Thoracic aorta (tissue), 2 donors: ENCODE data around the gene PPP6R3. TPM values are rescaled to one million over a fixed set of nuclear protein-coding genes. Genes with fewer than 3 reads are reported as not detected.

Source experiments
- ATAC-seq: fragments of 150-250 bp; one replicate; pipeline ENCODE4 v1.8.0; 2017; ENCODE audit warnings: low read depth; ENCODE audit not compliant: insufficient number of reproducible peaks, low FRiP score
- DNase-seq: peaks from one replicate; pipeline ENCODE4 v3.0.0-alpha.2; 2020; ENCODE audit warnings: low spot score
- H3K27ac ChIP-seq, 2 donors: fragments of 200-600 bp; sonication (generic); 1 replicate in 1 of 2; 2 replicates in 1 of 2; pipeline ENCODE4 v1.5.1; 2016; ENCODE audit warnings: mild to moderate bottlenecking in 2 of 2, moderate library complexity in 2 of 2
- H3K27me3 ChIP-seq: fragments of 200-600 bp; sonication (generic); replicated peaks from 2 replicates; pipeline ENCODE4 v1.6.0; 2016; ENCODE audit warnings: mild to moderate bottlenecking; ENCODE audit not compliant: insufficient read depth
- H3K36me3 ChIP-seq: fragments of 200-600 bp; sonication (generic); one replicate; pipeline ENCODE4 v1.5.1; 2016
- H3K4me1 ChIP-seq, 2 donors: fragments of 200-600 bp; sonication (generic); 1 replicate in 1 of 2; 2 replicates in 1 of 2; pipeline versions ENCODE4 v1.5.1 to v1.6.0; 2016; ENCODE audit warnings: low read depth in 2 of 2, mild to moderate bottlenecking in 1 of 2; ENCODE audit not compliant: control insufficient read depth in 1 of 2
- H3K4me3 ChIP-seq: fragments of 200-600 bp; sonication (generic); 2 replicates; pipeline ENCODE4 v1.5.1; 2016; ENCODE audit warnings: mild to moderate bottlenecking
- H3K9me3 ChIP-seq: fragments of 200-600 bp; sonication (generic); 2 replicates; pipeline ENCODE4 v1.5.1; 2016
- total RNA-seq, 2 donors: library from RNA; depleted of rRNA; stranded (reverse); fragments of >200 nt; gene quantifications; one replicate each; pipeline versions ENCODE4 v1.1.0 to v1.2.3, GENCODE V29; 2016
- TF ChIP-seq, protein P1 (sequence below): fragments of 200-600 bp; sonication (generic); IDR thresholded peaks from one replicate; pipeline ENCODE4 v1.5.1; 2019; ENCODE audit warnings: antibody characterized with exemption

The PPP6R3 gene
- total RNA-seq, 2 donors from 2014 or later, result 75.4 to 166 TPM

DNA sequence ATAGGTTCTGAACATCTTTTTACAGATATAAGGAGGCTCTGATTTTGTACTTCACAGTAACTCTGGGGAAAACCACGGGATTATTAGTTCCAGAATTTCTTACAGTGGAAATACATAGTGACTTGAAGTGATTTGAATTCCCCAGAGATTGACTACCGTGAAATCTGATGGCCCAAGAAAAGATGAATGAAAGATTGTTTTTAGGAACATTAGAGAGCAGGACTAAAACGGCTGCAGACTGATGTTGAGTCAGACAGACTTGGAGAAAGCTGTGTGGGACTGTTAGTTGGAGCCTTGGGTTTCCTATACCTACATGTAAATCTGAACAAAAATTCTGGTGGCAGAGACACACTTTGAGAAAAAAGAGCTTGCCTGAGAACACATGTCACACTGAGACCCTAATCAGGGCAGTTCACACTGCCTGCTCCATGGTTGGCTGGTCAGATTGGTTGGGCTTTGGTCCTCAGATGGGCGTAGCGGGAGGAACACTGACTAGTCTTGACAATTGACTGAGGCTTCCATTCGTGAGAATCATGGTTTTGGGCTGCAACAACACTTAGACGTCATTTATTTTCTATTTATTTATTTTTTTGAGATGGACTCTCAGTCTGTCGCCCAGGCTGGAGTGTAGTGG is 6.8 kb downstream of the PPP6R3 start:
- H3K36me3 ChIP-seq, result no peaks in the 10 kb centered on the region
- TF ChIP-seq, protein P1, sequence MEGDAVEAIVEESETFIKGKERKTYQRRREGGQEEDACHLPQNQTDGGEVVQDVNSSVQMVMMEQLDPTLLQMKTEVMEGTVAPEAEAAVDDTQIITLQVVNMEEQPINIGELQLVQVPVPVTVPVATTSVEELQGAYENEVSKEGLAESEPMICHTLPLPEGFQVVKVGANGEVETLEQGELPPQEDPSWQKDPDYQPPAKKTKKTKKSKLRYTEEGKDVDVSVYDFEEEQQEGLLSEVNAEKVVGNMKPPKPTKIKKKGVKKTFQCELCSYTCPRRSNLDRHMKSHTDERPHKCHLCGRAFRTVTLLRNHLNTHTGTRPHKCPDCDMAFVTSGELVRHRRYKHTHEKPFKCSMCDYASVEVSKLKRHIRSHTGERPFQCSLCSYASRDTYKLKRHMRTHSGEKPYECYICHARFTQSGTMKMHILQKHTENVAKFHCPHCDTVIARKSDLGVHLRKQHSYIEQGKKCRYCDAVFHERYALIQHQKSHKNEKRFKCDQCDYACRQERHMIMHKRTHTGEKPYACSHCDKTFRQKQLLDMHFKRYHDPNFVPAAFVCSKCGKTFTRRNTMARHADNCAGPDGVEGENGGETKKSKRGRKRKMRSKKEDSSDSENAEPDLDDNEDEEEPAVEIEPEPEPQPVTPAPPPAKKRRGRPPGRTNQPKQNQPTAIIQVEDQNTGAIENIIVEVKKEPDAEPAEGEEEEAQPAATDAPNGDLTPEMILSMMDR, result no peak
- ATAC-seq, result no peak
- no peaks in the 10 kb centered on the region for H3K27me3 ChIP-seq
- H3K27ac ChIP-seq, result no peak overlapping the region
- peaks cover 68 to 93% of the 10 kb centered on the region in 2 donors for H3K4me1 ChIP-seq
- no peak overlapping the region for H3K4me3 ChIP-seq
- no peak for DNase-seq
- H3K9me3 ChIP-seq, result no peaks in the 10 kb centered on the region

DNA sequence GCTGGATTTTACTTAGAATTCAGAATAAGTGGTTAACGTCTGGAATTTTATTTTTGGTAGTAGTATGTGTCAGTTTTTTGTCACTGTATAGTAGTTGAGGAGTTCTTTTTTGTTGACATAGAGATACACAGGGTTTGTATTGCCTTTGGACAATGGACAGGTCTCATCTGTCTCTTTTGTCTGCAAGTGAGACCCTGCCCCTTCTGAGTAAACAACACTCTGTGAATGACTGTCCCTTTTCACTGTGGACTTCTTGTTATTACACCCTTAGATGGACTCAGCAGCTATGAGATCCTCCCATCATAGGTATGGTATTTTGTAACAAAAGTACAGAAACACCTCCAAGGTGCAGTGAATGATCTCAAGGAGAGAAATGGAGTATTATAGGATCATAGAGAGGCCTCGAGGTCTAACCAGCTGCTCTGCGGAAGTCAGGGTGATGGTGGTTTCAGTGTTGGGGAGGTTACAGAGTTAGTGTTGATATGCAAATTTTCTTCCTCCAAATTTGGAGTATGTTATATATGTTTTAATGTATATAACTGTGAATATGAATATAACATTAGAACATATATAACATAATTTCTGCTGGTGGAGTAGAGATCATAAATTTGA is 7.8 kb downstream of the PPP6R3 start:
- Histone ChIP-seq H3K9me3 (no peaks in the 10 kb centered on the region), H3K27me3 (no peaks in the 10 kb centered on the region), H3K36me3 (no peaks in the 10 kb centered on the region), H3K4me1 (peaks cover 65 to 93% of the 10 kb centered on the region in 2 donors), H3K27ac (no peak overlapping the region), H3K4me3 (no peak overlapping the region)
- TF ChIP-seq, protein P1, result no peak
- DNase-seq, result no peak
- no peak for ATAC-seq

DNA sequence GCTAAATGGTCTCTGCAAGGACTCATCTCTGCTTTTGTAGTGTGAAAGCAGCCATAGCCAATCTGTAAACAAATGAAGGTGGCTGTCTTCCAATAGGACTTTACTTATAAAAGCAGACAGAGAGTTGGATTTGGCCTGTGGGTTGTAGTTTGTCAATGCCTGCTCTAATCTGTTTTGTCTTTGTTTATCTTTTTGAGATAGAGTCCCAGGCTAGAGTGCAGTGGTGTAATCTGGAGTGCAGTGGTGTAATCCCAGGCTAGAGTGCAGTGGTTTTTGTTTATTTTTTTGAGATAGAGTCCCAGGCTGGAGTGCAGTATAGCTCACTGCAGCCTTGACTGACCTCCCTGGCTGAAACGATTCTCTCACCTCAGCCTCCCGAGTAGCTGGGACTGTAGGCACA is 8.6 kb downstream of the PPP6R3 start:
- Histone ChIP-seq H3K36me3 (no peaks in the 10 kb centered on the region), H3K4me3 (no peak overlapping the region), H3K9me3 (no peaks in the 10 kb centered on the region), H3K27me3 (no peaks in the 10 kb centered on the region), H3K27ac (no peak overlapping the region), H3K4me1 (peaks cover 57 to 93% of the 10 kb centered on the region in 2 donors)
- DNase-seq (no peak), ATAC-seq (no peak)
- TF ChIP-seq, protein P1, result no peak

DNA sequence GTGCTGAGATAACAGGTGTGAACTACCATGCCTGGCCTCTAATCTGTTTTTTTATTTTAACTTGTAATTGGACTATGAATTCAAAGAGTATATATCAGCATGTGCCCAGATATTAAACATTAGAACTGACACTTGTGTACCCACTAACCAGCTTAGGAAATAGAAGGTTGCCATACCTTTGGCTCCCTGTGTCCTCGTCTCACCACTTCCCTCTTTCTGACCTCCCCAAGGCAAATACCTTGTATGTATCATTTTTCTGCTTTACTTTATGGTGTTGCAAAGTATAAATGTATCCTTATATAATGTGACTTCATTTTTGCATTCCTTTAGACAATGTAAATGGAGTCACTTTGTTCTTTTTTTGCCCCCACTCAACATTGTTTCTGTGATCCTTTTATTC is 9.1 kb downstream of the PPP6R3 start:
- no peak for DNase-seq
- no peak overlapping the region for H3K4me3 ChIP-seq
- peaks cover 58 to 91% of the 10 kb centered on the region in 2 donors for H3K4me1 ChIP-seq
- H3K9me3 ChIP-seq, result no peaks in the 10 kb centered on the region
- no peak overlapping the region for H3K27ac ChIP-seq
- no peaks in the 10 kb centered on the region for H3K27me3 ChIP-seq
- no peak for ATAC-seq
- TF ChIP-seq, protein P1, result no peak
- H3K36me3 ChIP-seq, result no peaks in the 10 kb centered on the region

DNA sequence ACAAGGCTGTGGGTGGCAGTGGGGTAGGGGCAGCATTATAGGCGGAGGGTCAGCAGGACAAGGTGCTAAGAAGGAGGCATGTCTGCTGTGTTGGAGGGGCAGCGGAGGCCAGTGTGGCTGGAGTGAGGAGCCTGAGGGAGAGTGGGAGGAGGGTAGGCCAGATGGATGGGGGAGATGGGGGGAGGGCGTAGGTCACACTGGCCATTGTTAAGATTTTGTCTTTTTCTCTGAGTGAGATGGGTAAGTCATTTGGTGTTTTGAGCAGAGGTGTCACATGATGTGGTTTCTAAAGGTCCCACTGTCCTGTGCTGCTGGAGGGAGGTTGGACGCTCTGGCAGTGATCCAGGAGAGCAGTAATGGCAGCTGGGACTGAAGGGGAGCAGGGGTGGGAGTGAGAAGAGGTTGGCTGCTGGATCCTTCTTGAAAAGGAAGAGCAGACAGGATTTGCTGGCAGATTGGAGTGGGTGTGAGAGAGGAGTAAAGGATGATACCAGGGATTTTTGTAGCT is 9.8 kb downstream of the PPP6R3 start:
- no peak overlapping the region for H3K27ac ChIP-seq
- no peaks in the 10 kb centered on the region for H3K9me3 ChIP-seq
- no peaks in the 10 kb centered on the region for H3K27me3 ChIP-seq
- DNase-seq, result no peak
- H3K4me3 ChIP-seq, result no peak overlapping the region
- no peaks in the 10 kb centered on the region for H3K36me3 ChIP-seq
- peaks cover 53 to 83% of the 10 kb centered on the region in 2 donors for H3K4me1 ChIP-seq
- ATAC-seq, result no peak
- TF ChIP-seq, protein P1, result no peak
